ENCODE measurements around the gene MAST3. TPM values are rescaled to one million over a fixed set of nuclear protein-coding genes. Genes with fewer than 3 reads are reported as not detected.

MAST3 gene
- polyA plus RNA-seq, 1 donor from 2014 or later, result 2.3 TPM

DNA sequence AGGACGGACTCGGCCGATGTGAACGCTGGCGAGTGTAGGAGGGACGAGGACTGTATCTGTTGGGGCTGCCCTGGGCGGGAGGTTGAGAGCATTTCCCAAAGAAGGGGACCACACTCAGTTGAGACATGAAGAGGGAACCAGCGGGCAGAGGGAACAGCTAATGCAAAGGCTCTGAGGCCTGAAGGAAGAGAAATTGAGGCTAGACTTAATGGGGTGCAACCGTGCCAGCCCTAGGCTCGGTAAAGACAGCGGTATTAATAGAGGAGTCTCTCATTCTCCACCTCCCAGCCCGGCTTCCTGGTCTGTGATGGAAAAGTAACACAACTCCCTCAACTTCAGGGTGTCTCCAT, 96.6 kb downstream of the MAST3 start:
- peak overlapping the region; percentile 77 for H3K4me2 ChIP-seq (ENCODE audit: low read length)
- no peak overlapping the region for H3K9ac ChIP-seq (ENCODE audit: low read length)

DNA sequence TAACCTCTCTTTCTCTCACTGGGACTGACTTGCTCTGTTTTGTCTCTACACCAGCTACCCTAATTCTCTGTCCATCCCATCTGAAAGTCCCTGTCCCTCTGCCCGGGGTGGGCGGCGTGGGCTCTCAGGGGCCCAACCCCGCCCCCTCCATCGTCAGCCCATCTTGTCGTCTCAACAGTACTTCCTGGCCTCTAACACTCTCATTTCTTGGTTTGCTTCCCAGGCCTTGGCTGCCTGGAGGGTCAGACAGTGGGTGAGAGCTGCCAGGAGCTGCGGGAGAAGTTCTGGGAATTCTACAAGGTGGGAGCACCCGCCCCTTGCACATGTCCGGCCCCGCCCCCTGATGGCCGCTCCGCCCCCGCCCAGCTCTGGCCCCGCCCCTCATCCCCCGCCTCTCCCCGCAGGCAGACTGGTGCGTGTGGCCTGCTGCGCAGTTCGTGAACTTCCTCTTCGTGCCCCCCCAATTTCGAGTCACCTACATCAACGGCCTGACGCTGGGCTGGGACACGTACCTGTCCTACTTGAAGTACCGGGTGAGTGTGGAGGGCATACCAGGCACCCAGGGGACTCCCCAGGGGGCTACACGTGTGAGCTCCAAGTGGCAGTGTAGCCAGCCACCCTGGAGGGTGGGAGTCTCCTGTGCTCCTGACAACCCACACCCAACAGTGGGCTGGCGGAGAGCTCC, 97.1 kb downstream of the MAST3 start:
- Histone ChIP-seq H3K4me3 (ENCODE audit: low read length) (peak overlapping the region; percentile 93), H2AFZ (ENCODE audit: low read depth, low read length) (no peak overlapping the region), H3K9me2 (ENCODE audit: insufficient read depth, low read length) (no peaks in the 10 kb centered on the region), H3F3A (ENCODE audit: insufficient read depth, low read length, poor library complexity, severe bottlenecking) (no peaks in the 10 kb centered on the region), H3K9ac (ENCODE audit: low read length) (no peak overlapping the region), H3K36me3 (ENCODE audit: insufficient read depth, low read length) (no peaks in the 10 kb centered on the region), H3K79me2 (replicated peaks; ENCODE audit: insufficient read depth, low read length) (no peaks in the 10 kb centered on the region), H3K4me2 (ENCODE audit: low read length) (no peak overlapping the region), H4K20me1 (ENCODE audit: insufficient read depth) (no peaks in the 10 kb centered on the region), H3K27ac (ENCODE audit: low read length) (no peak overlapping the region), H3K27me3 (ENCODE audit: insufficient read depth, low read depth, low read length) (no peaks in the 10 kb centered on the region), H3K9me3 (ENCODE audit: low read length) (no peaks in the 10 kb centered on the region)
- TF ChIP-seq, protein P1, sequence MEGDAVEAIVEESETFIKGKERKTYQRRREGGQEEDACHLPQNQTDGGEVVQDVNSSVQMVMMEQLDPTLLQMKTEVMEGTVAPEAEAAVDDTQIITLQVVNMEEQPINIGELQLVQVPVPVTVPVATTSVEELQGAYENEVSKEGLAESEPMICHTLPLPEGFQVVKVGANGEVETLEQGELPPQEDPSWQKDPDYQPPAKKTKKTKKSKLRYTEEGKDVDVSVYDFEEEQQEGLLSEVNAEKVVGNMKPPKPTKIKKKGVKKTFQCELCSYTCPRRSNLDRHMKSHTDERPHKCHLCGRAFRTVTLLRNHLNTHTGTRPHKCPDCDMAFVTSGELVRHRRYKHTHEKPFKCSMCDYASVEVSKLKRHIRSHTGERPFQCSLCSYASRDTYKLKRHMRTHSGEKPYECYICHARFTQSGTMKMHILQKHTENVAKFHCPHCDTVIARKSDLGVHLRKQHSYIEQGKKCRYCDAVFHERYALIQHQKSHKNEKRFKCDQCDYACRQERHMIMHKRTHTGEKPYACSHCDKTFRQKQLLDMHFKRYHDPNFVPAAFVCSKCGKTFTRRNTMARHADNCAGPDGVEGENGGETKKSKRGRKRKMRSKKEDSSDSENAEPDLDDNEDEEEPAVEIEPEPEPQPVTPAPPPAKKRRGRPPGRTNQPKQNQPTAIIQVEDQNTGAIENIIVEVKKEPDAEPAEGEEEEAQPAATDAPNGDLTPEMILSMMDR (IDR thresholded peaks at IDR 0.05; ENCODE audit: poor library complexity, severe bottlenecking), result no peak
- TF ChIP-seq SMC3 (conservative IDR thresholded peaks at IDR 0.05; ENCODE audit: poor library complexity) (no peak), POLR2AphosphoS5 (IDR thresholded peaks at IDR 0.05) (peak; percentile 12)
- TF ChIP-seq, protein P2, sequence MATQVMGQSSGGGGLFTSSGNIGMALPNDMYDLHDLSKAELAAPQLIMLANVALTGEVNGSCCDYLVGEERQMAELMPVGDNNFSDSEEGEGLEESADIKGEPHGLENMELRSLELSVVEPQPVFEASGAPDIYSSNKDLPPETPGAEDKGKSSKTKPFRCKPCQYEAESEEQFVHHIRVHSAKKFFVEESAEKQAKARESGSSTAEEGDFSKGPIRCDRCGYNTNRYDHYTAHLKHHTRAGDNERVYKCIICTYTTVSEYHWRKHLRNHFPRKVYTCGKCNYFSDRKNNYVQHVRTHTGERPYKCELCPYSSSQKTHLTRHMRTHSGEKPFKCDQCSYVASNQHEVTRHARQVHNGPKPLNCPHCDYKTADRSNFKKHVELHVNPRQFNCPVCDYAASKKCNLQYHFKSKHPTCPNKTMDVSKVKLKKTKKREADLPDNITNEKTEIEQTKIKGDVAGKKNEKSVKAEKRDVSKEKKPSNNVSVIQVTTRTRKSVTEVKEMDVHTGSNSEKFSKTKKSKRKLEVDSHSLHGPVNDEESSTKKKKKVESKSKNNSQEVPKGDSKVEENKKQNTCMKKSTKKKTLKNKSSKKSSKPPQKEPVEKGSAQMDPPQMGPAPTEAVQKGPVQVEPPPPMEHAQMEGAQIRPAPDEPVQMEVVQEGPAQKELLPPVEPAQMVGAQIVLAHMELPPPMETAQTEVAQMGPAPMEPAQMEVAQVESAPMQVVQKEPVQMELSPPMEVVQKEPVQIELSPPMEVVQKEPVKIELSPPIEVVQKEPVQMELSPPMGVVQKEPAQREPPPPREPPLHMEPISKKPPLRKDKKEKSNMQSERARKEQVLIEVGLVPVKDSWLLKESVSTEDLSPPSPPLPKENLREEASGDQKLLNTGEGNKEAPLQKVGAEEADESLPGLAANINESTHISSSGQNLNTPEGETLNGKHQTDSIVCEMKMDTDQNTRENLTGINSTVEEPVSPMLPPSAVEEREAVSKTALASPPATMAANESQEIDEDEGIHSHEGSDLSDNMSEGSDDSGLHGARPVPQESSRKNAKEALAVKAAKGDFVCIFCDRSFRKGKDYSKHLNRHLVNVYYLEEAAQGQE (IDR thresholded peaks at IDR 0.05; ENCODE audit: borderline replicate concordance), result no peak

More for the DNA sequence above, 96.6 kb downstream of the MAST3 start:
- H3K9me2 ChIP-seq (ENCODE audit: insufficient read depth, low read length), result no peaks in the 10 kb centered on the region
- no peaks in the 10 kb centered on the region for H4K20me1 ChIP-seq (ENCODE audit: insufficient read depth)
- no peaks in the 10 kb centered on the region for H3F3A ChIP-seq (ENCODE audit: insufficient read depth, low read length, poor library complexity, severe bottlenecking)
- H3K79me2 ChIP-seq (replicated peaks; ENCODE audit: insufficient read depth, low read length), result no peaks in the 10 kb centered on the region
- peak overlapping the region; percentile 93 for H3K4me3 ChIP-seq (ENCODE audit: low read length)
- no peak for TF ChIP-seq SMC3 (conservative IDR thresholded peaks at IDR 0.05; ENCODE audit: poor library complexity)
- TF ChIP-seq EP300 (conservative IDR thresholded peaks at IDR 0.05; ENCODE audit: poor library complexity, severe bottlenecking), result no peak
- TF ChIP-seq EZH2 (IDR thresholded peaks at IDR 0.05; ENCODE audit: borderline replicate concordance, insufficient read depth, low read length, poor library complexity, severe bottlenecking), result no peak
- no peak for TF ChIP-seq MXI1 (conservative IDR thresholded peaks at IDR 0.05; ENCODE audit: poor library complexity, severe bottlenecking)
- no peak for TF ChIP-seq TAF1 (IDR thresholded peaks at IDR 0.05; ENCODE audit: low read depth)
- no peak for TF ChIP-seq RAD21 (conservative IDR thresholded peaks at IDR 0.05)
- TF ChIP-seq, protein P2 (IDR thresholded peaks at IDR 0.05; ENCODE audit: borderline replicate concordance), result no peak
- TF ChIP-seq, protein P1 (IDR thresholded peaks at IDR 0.05; ENCODE audit: poor library complexity, severe bottlenecking), result no peak
- no peak for TF ChIP-seq POLR2AphosphoS5 (IDR thresholded peaks at IDR 0.05)
- no peak overlapping the region for H2AFZ ChIP-seq (ENCODE audit: low read depth, low read length)
- H3K36me3 ChIP-seq (ENCODE audit: insufficient read depth, low read length), result no peaks in the 10 kb centered on the region
- no peaks in the 10 kb centered on the region for H3K27me3 ChIP-seq (ENCODE audit: insufficient read depth, low read depth, low read length)
- no peaks in the 10 kb centered on the region for H3K9me3 ChIP-seq (ENCODE audit: low read length)
- no peak overlapping the region for H3K27ac ChIP-seq (ENCODE audit: low read length)
